GM12873 (cell line): ENCODE measurements around the gene DCLK1.

ENCODE experiments used
- TF ChIP-seq, protein P1 (sequence below): IDR thresholded peaks from 2 replicates; pipeline ENCODE4 v1.5.1; 2012; ENCODE audit warnings: low read depth, mild to moderate bottlenecking, moderate library complexity, low read length, control low read depth; ENCODE audit not compliant: insufficient read depth; ENCODE audit errors: missing control alignments

DCLK1 gene

DNA sequence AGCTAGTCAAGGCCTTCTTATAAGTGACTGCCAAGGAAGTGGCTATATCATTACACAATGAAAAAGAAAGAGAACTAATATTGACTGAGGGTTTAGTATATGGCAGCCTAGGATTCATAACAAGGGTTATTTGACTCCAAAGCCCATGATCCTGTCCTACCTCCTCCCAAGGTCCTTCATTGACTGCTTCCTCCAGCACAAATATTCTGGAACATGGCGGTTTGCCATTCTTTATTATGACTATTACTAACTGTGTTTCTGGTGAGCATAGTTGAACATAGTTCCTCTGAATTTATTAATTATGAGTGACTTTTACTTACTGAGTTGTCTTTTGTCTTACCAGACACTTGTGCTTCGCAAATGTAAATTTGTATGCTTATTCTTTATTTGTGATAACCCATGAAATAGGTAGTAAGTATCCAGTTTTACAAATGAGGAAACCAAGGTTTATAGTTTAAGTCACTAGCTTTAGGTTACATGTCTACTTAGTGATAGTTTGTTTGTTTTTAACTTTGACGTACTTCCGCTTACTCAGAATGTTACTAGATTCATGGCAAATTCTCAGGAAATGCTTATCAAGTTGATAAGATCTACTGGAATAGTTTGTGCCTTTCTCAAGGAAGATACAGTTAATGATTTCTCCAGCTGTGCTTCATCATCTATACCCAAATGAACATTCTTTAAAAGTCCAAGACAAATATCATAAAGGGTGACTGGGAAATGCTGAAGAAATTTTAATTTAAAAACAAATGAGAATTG lies 15.5 kb upstream of the DCLK1 start:
- TF ChIP-seq, protein P1, sequence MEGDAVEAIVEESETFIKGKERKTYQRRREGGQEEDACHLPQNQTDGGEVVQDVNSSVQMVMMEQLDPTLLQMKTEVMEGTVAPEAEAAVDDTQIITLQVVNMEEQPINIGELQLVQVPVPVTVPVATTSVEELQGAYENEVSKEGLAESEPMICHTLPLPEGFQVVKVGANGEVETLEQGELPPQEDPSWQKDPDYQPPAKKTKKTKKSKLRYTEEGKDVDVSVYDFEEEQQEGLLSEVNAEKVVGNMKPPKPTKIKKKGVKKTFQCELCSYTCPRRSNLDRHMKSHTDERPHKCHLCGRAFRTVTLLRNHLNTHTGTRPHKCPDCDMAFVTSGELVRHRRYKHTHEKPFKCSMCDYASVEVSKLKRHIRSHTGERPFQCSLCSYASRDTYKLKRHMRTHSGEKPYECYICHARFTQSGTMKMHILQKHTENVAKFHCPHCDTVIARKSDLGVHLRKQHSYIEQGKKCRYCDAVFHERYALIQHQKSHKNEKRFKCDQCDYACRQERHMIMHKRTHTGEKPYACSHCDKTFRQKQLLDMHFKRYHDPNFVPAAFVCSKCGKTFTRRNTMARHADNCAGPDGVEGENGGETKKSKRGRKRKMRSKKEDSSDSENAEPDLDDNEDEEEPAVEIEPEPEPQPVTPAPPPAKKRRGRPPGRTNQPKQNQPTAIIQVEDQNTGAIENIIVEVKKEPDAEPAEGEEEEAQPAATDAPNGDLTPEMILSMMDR, result no peak

DNA sequence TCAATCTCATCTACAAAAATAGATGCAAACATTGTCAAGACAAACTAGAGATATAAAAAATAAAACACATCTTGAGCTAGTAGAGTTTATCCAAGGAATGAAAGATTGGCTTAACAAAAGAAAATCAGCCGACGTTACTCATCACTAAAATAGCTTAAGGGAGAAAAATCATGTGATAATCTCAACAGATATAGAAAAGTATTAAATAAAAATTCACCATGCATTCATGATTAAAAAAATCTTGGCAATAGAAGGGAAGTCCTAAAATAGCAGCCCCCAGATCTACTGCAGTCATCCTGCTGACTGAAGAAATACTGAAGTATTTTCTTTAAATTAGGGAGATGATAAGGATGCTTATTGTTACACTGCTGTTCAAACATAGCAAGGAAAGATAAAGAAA lies 12.6 kb upstream of the DCLK1 start:
- TF ChIP-seq, protein P1, result no peak

DNA sequence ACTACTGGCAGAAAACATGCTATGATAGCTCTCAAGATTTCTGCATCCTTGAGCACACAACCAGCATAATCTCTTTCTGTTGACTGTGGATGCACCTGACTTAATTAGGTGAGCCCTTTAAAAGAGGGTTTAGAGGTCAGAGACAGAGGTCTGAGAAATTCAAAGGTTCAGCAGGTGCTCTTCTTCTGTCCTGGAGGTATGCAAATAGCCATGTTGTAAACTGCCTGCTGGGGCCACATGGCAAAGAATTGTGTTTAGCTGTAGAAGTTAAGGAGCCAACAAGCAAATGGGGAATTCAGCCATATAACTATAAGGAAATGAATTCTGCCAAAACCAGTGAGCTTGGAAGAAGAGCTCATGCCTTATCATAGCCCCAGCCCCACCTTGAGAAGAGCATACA lies 11.6 kb upstream of the DCLK1 start:
- TF ChIP-seq, protein P1, result no peak

- TF ChIP-seq, protein P1, result no peak
These were observed 4.7 kb upstream of the DCLK1 start for GRCh38 chr13:36135876-36136275.

DNA sequence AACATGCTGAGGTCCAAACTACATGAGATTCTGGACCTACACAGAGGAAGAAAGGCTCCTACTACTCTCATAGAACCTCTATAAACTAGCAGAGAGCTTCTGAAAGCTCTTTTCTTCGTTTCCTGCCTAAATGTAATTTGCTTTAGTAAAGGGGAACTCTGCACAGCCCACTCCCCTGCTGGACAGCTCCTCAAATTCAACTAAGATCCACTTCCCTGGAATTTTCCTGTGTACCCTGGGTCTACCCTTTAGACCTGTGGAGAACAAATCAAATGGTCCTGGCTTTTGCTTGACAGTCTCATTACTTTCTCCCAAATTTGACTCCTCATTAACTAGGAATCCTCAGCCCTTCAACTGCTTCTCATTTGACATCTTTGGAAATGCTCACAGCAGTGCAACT lies 3.5 kb upstream of the DCLK1 start:
- TF ChIP-seq, protein P1, result no peak

- TF ChIP-seq, protein P1, result no peak
These were observed 2.9 kb upstream of the DCLK1 start for GRCh38 chr13:36133950-36134626.

GRCh38 chr13:36132376-36132775 lies 1.2 kb upstream of the DCLK1 start:
- TF ChIP-seq, protein P1, result no peak
